Upper lobe of left lung (tissue), 6 donors: ENCODE data around the gene RPL7A. TPM values are rescaled to one million over a fixed set of nuclear protein-coding genes. Genes with fewer than 3 reads are reported as not detected.
A peak's percentile ranks its signal among the peaks of the same experiment; 100 is the strongest.
"Not testable (repeated sequence)": the region's sequence is repeated elsewhere in the genome, so short reads cannot be mapped to it uniquely, and the experiment has no call there.

Source experiments
- ATAC-seq, 2 donors: fragments of 200-7000 bp; cut with Tn5 transposase; one replicate each; pipeline ENCODE4 v1.9.1; 2022; ENCODE audit warnings: mild to moderate bottlenecking in 2 of 2, moderate library complexity in 2 of 2; ENCODE audit not compliant: low FRiP score in 2 of 2
- DNase-seq, 2 donors: peaks; one replicate each; pipeline ENCODE4 v3.0.0-alpha.2; 2019 to 2020
- H3K27ac ChIP-seq, 4 donors: fragments of 200-600 bp; sonication (generic); one replicate each; pipeline ENCODE4 v1.5.1; 2016 to 2019
- H3K27me3 ChIP-seq, 4 donors: fragments of 200-600 bp; sonication (generic); one replicate each; pipeline ENCODE4 v1.5.1; 2017 to 2019
- H3K36me3 ChIP-seq, 4 donors: fragments of 200-600 bp; sonication (generic); one replicate each; pipeline ENCODE4 v1.5.1; 2016 to 2019
- H3K4me1 ChIP-seq, 4 donors: fragments of 200-600 bp; sonication (generic); one replicate each; pipeline ENCODE4 v1.5.1; 2018 to 2019
- H3K4me3 ChIP-seq, 4 donors: fragments of 200-600 bp; sonication (generic); one replicate each; pipeline ENCODE4 v1.5.1; 2017 to 2019; ENCODE audit warnings: mild to moderate bottlenecking in 2 of 4, moderate library complexity in 1 of 4
- H3K9me3 ChIP-seq, 4 donors: fragments of 200-600 bp; sonication (generic); one replicate each; pipeline ENCODE4 v1.5.1; 2018 to 2019
- EP300 ChIP-seq, 4 donors: sonication (generic); formaldehyde crosslinking; IDR thresholded peaks; one replicate each; pipeline ENCODE4 v1.5.1; 2017; ENCODE audit warnings: antibody characterized with exemption in 4 of 4, control low read depth in 2 of 4
- POLR2A ChIP-seq, 4 donors: fragments of 450-650 bp; IDR thresholded peaks; one replicate each; pipeline ENCODE4 v1.5.1; 2016 to 2017; ENCODE audit warnings: antibody characterized with exemption in 4 of 4, mild to moderate bottlenecking in 2 of 4
- POLR2AphosphoS5 ChIP-seq, 2 donors: sonication (generic); formaldehyde crosslinking; IDR thresholded peaks; one replicate each; pipeline ENCODE4 v1.5.1; 2017; ENCODE audit warnings: antibody characterized with exemption in 2 of 2
- WGBS, 2 donors: methylation state at CpG; one replicate each; pipeline ENCODE4 v1.1.5; 2017 to 2018; 5-methylcytosine and 5-hydroxymethylcytosine counted together
- total RNA-seq, 6 donors: library from RNA; depleted of rRNA in 4 of 6; stranded (reverse); fragments of >200 nt in 4 of 6; gene quantifications; one replicate each; pipeline versions ENCODE4 v1.1.0 to v1.2.1, GENCODE V29; 2016 to 2021
- TF ChIP-seq, protein P1 (sequence below), 6 experiments: fragments of 450-650 bp in 4 of 6; fragments of 200-600 bp in 2 of 6; sonication (generic) in 2 of 6; IDR thresholded peaks; one replicate each; pipeline ENCODE4 v1.5.1; 2016 to 2019; ENCODE audit warnings: antibody characterized with exemption in 6 of 6
- donor health status: DM: no; HTN: no; CAD: no; lungs with moderate emphysema.
- donor health status: DM: no; HTN: yes; CAD: no; lungs with severe emphysema.

RPL7A gene
- total RNA-seq, 6 donors from 2014 or later = 840 to 1,613 (median 1,352) TPM

DNA sequence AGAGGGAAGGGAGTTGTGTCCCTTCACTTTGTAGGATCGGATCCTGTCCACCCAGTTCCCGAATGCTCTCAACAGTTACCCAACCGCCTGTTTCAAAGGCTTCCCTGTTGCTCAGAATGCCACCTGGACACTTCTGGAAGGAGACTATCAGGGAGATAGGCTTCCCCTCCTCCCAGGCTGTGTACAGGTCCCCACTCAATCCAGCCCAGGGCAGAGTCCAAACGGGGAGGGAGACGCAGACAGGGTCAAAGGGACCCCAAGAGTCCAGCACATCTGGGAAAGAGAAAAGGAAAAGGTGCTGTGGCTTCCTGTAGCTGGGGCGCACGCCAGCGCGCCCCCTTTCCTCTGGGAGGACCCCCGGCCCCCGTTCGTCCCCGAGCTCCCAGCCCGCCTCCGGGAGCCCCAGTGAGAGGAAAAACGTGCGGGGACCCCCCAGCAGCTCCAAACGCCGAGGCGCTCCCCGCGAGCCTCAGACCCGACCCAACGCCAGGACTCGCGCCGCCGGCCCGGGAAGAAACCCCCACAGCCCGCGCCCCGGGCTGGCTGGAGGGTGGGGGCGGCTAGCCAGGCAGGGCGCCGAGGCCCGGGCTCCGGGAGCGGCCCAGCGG is 27.2 kb downstream of the RPL7A start:
- peak overlapping the region; percentile 70 to 96 (median 82) for H3K4me3 ChIP-seq
- no peak for TF ChIP-seq POLR2A (IDR thresholded peaks at IDR 0.05)
- TF ChIP-seq POLR2AphosphoS5 (IDR thresholded peaks at IDR 0.05) = peak in 1 of 2 donors; percentile 26
- DNase-seq = peak in 1 of 2 donors; percentile 67
- no peaks in the 10 kb centered on the region for H3K9me3 ChIP-seq
- ATAC-seq = peak in 1 of 2 donors; percentile 5
- H3K27me3 ChIP-seq = no peaks in the 10 kb centered on the region
- H3K4me1 ChIP-seq = peaks cover 39 to 54% (median 51%) of the 10 kb centered on the region in 4 donors
- H3K27ac ChIP-seq = peak overlapping the region; percentile 95 to 100 (median 96)
- peaks cover 0 to 14% (median 7%) of the 10 kb centered on the region in 4 donors for H3K36me3 ChIP-seq
- 0 to 1% methylated on average over 5 to 8 of the region's 39 CpGs for WGBS, 2 donors

DNA sequence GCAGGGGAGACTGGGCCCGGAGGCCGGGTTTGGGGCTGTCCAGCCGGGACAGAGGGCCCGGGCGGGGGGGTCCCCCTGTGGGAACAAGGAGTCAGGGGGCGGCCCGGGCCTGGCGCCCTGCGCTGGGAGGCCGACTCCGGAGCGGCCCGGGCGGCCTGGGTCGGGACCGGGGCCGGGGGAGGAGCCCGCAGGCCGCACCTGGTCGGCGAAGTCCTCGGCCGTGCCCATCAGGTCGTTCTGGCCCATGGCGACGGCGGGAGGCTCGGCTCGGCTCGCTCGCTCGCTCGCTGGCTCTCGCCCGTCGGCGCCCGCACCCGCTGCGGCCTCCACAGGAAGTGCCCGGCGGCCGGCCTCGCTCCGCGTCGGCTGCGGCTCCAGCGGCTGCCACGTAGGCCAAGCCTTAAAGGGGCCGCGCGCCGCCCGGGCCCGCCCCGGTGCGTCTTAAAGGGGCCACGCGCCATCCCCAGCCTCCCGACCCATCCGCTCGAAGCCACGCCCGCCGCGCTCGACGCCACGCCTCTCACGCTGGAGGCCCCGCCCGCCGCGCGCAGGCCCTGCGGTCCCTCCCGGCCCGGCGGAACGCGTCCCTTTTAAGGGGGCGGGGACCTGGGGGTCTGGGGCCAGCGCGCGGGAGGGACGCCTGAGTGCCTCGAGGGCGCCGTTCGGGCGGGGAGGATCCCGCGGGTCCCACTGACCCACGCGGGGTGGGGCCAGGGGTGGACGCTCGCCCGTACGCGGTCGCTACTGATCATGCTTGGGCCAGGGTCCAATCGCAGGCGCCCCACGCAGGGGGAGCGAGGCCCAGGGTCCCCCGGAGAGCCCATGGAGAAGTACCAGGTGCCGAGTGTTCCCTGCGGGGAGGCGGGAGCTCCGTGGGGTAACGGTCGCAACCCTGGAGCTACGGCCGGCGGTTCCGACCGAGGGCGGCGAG is 28.0 kb downstream of the RPL7A start, which contains the start of the genes STKLD1 and SURF4:
Gene STKLD1 (plus strand): TSS at position 643 of the 931 bp plus-strand sequence. CDS start 108 bp downstream, at position 751.
Gene SURF4 (minus strand): TSS at position 337 of the 931 bp plus-strand sequence. CDS start 91 bp downstream, at position 246.
- Histone ChIP-seq H3K27ac (peak within 1 kb of the TSS; percentile 95 to 100 (median 96)), H3K27me3 (no peaks in the 10 kb centered on the region), H3K4me1 (peaks cover 32 to 46% (median 43%) of the 10 kb centered on the region in 4 donors), H3K36me3 (peaks cover 0 to 11% (median 5%) of the 10 kb centered on the region in 4 donors), H3K4me3 (peak within 1 kb of the TSS; percentile 70 to 96 (median 82)), H3K9me3 (no peaks in the 10 kb centered on the region)
- WGBS, 2 donors = 0% methylated on average over 1 to 2 of the region's 120 CpGs
- peak in 3 of 4 donors; percentile 73 to 98 (median 89) for TF ChIP-seq POLR2A (IDR thresholded peaks at IDR 0.05)
- peak in 1 of 4 donors; percentile 10 for TF ChIP-seq EP300 (IDR thresholded peaks at IDR 0.05)
- TF ChIP-seq, protein P1, sequence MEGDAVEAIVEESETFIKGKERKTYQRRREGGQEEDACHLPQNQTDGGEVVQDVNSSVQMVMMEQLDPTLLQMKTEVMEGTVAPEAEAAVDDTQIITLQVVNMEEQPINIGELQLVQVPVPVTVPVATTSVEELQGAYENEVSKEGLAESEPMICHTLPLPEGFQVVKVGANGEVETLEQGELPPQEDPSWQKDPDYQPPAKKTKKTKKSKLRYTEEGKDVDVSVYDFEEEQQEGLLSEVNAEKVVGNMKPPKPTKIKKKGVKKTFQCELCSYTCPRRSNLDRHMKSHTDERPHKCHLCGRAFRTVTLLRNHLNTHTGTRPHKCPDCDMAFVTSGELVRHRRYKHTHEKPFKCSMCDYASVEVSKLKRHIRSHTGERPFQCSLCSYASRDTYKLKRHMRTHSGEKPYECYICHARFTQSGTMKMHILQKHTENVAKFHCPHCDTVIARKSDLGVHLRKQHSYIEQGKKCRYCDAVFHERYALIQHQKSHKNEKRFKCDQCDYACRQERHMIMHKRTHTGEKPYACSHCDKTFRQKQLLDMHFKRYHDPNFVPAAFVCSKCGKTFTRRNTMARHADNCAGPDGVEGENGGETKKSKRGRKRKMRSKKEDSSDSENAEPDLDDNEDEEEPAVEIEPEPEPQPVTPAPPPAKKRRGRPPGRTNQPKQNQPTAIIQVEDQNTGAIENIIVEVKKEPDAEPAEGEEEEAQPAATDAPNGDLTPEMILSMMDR (IDR thresholded peaks at IDR 0.05) = peak in 4 of 6 experiments; percentile 41 to 80 (median 62)
- TF ChIP-seq POLR2AphosphoS5 (IDR thresholded peaks at IDR 0.05) = peak; percentile 79 to 91
- ATAC-seq (peak; percentile 97 to 98), DNase-seq (peak; percentile 98 to 100)

DNA sequence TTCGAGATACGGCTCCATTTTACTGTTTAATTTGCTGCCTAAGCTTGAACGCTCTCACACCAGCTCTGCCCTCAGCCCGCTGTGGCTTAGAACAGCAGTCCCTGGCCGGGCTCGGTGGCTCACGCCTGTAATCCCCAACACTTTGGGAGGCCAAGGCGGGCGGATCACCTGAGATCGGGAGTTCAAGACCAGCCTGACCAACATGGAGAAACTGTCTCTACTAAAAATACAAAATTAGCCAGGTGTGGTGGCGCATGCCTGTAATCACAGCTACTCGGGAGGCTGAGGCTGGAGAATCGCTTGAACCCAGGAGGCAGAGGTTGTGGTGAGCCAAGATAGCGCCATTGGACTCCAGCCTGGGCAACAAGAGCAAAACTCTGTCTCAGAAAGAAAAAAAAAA is 29.3 kb downstream of the RPL7A start:
- not testable (repeated sequence) for ATAC-seq, H3K4me3 ChIP-seq, H3K9me3 ChIP-seq, H3K36me3 ChIP-seq, H3K27me3 ChIP-seq, DNase-seq, H3K27ac ChIP-seq
- H3K4me1 ChIP-seq = peaks cover 19 to 33% (median 30%) of the 10 kb centered on the region in 4 donors
- WGBS, 2 donors = 88 to 91% methylated on average over 14 of the region's 14 CpGs

DNA sequence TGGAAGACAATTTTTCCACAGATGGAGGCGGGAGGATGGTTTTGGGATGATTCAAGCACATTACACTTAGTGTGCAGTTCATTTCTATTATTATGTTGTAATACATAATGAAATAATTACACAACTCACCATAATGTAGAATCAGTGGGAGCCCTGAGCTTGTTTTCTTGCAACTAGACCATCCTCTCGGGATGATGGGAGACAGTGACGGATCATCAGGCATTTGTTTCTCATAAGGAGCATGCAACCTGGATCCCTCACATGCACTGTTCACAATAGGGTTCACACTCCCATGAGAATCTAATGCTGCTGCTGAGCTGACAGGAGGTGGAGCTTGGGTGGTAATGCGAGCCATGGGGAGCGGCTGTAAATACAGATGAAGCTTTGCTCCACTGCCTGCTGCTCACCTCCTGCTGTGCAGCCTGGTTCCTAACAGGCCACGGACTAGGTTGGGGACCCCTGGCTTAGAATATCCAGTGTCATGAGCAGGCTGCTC is 29.8 kb downstream of the RPL7A start:
- no peak for DNase-seq
- peaks cover 14 to 28% (median 26%) of the 10 kb centered on the region in 4 donors for H3K4me1 ChIP-seq
- peaks cover 0 to 5% (median 4%) of the 10 kb centered on the region in 4 donors for H3K36me3 ChIP-seq
- ATAC-seq = no peak
- H3K4me3 ChIP-seq = no peak overlapping the region
- no peak overlapping the region for H3K27ac ChIP-seq
- no peaks in the 10 kb centered on the region for H3K27me3 ChIP-seq
- 84 to 92% methylated on average over 5 to 6 of the region's 6 CpGs for WGBS, 2 donors
- H3K9me3 ChIP-seq = no peaks in the 10 kb centered on the region
- no peak for TF ChIP-seq POLR2A (IDR thresholded peaks at IDR 0.05)

DNA sequence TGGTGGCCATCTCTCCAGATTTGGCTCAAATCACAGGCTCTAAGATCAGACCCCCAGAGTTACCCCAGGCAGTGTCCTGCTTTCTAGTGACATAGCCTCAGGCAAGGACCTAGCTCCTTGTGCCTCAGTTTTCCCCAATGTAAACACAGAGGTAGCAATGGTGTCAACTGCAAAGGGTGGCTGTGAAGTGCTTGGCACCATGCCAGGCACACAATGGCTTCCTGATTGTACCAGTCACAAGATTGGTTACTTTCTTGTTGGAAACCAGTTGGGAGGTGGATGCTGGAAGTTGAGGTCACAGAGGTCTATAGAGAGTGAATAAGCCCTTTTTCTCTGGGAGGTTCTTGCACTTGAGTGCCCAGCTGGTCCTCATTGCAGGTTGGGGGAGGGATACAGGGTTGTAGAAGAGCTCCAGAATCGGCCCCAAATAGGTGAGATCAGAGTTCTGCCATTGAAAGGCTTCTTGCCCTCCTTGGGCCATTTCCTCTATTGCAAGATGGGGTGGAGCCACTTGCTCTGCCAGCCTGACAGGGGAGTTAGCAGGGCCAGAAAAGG is 30.5 kb downstream of the RPL7A start:
- H3K27ac ChIP-seq = no peak overlapping the region
- no peak for ATAC-seq

More for the DNA sequence above, 30.5 kb downstream of the RPL7A start:
- Histone ChIP-seq H3K36me3 (no peaks in the 10 kb centered on the region), H3K9me3 (no peaks in the 10 kb centered on the region), H3K27me3 (no peaks in the 10 kb centered on the region), H3K4me1 (peaks cover 8 to 21% (median 18%) of the 10 kb centered on the region in 4 donors), H3K4me3 (no peak overlapping the region)
- DNase-seq = no peak
- WGBS, 2 donors = 56 to 62% methylated on average over 1 of the region's 1 CpG
- TF ChIP-seq POLR2A (IDR thresholded peaks at IDR 0.05) (no peak), EP300 (IDR thresholded peaks at IDR 0.05) (no peak), POLR2AphosphoS5 (IDR thresholded peaks at IDR 0.05) (no peak)
- TF ChIP-seq, protein P1 (IDR thresholded peaks at IDR 0.05) = no peak
